ENCODE data around the gene DAPK3. TPM values are rescaled to one million over a fixed set of nuclear protein-coding genes. Genes with fewer than 3 reads are reported as not detected.

The DAPK3 gene
- total RNA-seq, 1 experiment from 2014 or later = 121 TPM

DNA sequence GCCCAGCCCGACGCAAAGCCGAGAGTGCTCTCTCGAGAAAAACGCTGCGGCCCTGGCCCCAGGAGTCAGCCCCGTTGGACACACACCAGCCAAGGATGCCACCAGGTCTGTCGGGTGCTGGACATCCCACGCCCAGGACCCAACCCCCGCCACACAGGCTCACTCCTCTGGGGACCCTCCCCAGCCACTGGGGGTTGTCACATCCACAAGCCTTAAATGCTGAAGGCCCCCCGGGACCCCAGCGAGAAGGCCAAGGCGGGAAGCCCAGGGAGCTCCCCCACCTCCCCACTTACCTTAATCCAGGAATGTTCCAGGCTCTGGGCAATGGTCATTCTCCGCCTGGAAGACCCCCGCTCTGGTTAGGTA, 11.2 kb downstream of the DAPK3 start:
- WGBS (ENCODE audit: extremely low coverage, insufficient read length, low lambda C conversion rate) = no CpG with 5 or more reads among the region's 15 CpGs
- Histone ChIP-seq H4K20me1 (ENCODE audit: control insufficient read depth, insufficient read depth, insufficient read length) (no peaks in the 10 kb centered on the region), H3K23ac (ENCODE audit: insufficient read length, low read depth, low read length) (no peak overlapping the region), H3K79me1 (ENCODE audit: insufficient read depth, low read depth, low read length, poor library complexity, severe bottlenecking) (no peaks in the 10 kb centered on the region), H2BK120ac (ENCODE audit: low read depth, low read length, poor library complexity, severe bottlenecking) (no peak overlapping the region), H3K27me3 (ENCODE audit: insufficient read depth, low read length) (no peaks in the 10 kb centered on the region), H3K18ac (ENCODE audit: insufficient read length, low read depth, low read length) (no peak overlapping the region), H2BK12ac (ENCODE audit: insufficient read length, low read depth, low read length) (no peak overlapping the region), H3K23me2 (ENCODE audit: insufficient read length, low read depth, low read length, poor library complexity, severe bottlenecking) (no peaks in the 10 kb centered on the region), H2AK5ac (ENCODE audit: insufficient read length, low read length) (no peak overlapping the region), H3K4me1 (ENCODE audit: insufficient read depth, low read length) (no peaks in the 10 kb centered on the region), H4K5ac (ENCODE audit: insufficient read length, low read depth, low read length) (no peak overlapping the region), H2BK20ac (ENCODE audit: low read depth, low read length, poor library complexity, severe bottlenecking) (no peak overlapping the region), H2BK15ac (ENCODE audit: low read depth, low read length) (no peak overlapping the region), H3K14ac (ENCODE audit: insufficient read depth, low read length) (no peak overlapping the region), H3K9ac (ENCODE audit: extremely low read depth, insufficient read length, low read length) (no peak overlapping the region), H3K4ac (ENCODE audit: low read depth, low read length) (no peak overlapping the region), H3K4me2 (ENCODE audit: insufficient read depth, insufficient read length, low read length) (no peak overlapping the region), H2AFZ (ENCODE audit: low read length) (no peak overlapping the region), H3K27ac (ENCODE audit: insufficient read length, low read depth, low read length) (no peak overlapping the region), H3K56ac (ENCODE audit: insufficient read length, low read depth, low read length) (no peak overlapping the region), H2BK5ac (ENCODE audit: insufficient read length, low read length) (no peak overlapping the region), H3T11ph (ENCODE audit: low read length) (no peak overlapping the region), H3K79me2 (ENCODE audit: insufficient read depth, low read length) (no peaks in the 10 kb centered on the region), H3K9me3 (ENCODE audit: control insufficient read depth, low read depth, low read length) (no peaks in the 10 kb centered on the region), H4K8ac (replicated peaks; ENCODE audit: insufficient read length, low read depth, low read length) (no peak overlapping the region), H4K91ac (ENCODE audit: insufficient read length, low read depth, low read length) (no peak overlapping the region)
- Mint-ChIP-seq H3K4me3 (no peak overlapping the region), H3K27ac (no peak overlapping the region), H3K27me3 (ENCODE audit: low read depth) (no peaks in the 10 kb centered on the region), H3K4me1 (no peaks in the 10 kb centered on the region), H3K9me3 (no peaks in the 10 kb centered on the region), H3K36me3 (ENCODE audit: insufficient read depth in 1 of 3, low read depth in 3 of 3) (peaks cover 22 to 54% (median 46%) of the 10 kb centered on the region in 3 experiments; a peak in 6 of 7 replicates)
- TF ChIP-seq, protein P1, sequence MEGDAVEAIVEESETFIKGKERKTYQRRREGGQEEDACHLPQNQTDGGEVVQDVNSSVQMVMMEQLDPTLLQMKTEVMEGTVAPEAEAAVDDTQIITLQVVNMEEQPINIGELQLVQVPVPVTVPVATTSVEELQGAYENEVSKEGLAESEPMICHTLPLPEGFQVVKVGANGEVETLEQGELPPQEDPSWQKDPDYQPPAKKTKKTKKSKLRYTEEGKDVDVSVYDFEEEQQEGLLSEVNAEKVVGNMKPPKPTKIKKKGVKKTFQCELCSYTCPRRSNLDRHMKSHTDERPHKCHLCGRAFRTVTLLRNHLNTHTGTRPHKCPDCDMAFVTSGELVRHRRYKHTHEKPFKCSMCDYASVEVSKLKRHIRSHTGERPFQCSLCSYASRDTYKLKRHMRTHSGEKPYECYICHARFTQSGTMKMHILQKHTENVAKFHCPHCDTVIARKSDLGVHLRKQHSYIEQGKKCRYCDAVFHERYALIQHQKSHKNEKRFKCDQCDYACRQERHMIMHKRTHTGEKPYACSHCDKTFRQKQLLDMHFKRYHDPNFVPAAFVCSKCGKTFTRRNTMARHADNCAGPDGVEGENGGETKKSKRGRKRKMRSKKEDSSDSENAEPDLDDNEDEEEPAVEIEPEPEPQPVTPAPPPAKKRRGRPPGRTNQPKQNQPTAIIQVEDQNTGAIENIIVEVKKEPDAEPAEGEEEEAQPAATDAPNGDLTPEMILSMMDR (conservative IDR thresholded peaks at IDR 0.05) = no peak
- peak; percentile 20 for DNase-seq
